ENCODE results near the gene HORMAD2.
"Not testable (repeated sequence)": the region's sequence is repeated elsewhere in the genome, so short reads cannot be mapped to it uniquely, and the experiment has no call there.

The HORMAD2 gene

DNA sequence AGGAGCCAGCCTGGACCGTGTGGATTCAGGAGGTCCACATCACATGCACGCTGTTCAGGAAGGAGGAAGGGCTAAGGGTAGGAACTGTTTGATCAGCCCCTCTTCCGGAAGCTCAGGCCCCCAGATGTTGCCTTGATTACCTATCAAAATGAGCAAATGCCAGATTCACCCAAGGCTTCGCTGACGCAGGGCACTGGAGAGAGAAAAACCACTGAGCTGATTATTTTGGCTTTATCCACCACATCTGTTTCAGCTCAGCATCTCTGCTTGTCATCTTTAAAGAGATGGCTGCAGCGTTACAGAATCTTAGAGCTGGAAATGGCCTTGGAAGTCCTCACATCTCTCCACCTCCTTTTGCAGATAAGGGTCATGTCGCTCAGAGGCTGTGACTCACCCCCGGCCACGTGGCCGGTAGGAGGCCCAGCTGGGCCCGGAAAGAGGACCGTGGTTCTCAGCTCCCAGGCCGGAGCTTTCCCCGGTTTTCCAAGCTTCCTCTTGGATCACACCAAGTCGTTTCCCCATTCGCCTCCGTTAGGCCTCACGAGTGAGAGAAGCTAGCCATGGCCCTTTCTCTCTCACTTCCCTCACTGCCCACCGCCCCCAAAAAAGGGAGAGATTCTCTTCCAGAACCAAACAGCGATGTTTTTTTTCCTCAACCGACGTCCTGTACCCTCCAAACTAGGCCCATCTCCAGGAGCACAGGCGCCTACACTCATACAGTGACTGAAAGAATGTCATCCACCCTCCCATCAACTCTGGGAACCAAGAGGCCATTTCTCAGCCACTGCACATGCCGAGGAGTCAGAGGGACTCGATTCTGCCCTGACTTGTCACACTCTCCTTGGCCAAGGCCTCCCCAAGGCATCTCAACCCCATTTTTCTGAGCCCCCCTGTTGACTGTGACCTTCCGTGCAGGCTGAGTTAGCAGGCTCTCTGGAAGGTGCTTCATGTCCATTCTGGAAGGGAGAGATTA lies 128.7 kb downstream of the HORMAD2 start:
- DNase-seq: no peak

DNA sequence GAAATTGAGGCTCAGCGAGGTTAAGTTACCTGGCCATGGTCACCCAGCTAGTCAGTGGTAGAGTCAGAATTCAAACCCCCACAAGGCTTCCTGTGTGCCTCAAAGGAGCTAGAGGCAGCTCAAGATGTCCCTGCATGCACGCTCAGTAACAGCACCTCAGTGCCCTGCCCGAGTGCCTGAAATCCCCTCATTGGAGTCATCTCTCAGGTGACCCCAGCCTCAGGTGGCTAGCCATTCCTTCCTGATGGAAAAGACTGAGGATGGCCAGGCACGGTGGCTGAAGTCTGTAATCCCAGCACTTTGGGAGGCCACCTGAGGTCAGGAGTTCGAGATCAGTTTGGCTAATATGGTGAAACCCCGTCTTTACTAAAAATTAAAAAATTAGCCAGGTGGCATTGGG lies 129.4 kb downstream of the HORMAD2 start:
- no peak for DNase-seq

GRCh38 chr22:30210235-30210909 lies 130.1 kb downstream of the HORMAD2 start:
- DNase-seq: peak in 27 of 51 donors; percentile 8 to 76 (median 43)

- DNase-seq: no peak
Measured at GRCh38 chr22:30211124-30211820, 131.0 kb downstream of the HORMAD2 start.

- DNase-seq: peak in 6 of 51 donors; percentile 5 to 49 (median 20)
Measured at GRCh38 chr22:30212363-30212995, 132.2 kb downstream of the HORMAD2 start.

DNA sequence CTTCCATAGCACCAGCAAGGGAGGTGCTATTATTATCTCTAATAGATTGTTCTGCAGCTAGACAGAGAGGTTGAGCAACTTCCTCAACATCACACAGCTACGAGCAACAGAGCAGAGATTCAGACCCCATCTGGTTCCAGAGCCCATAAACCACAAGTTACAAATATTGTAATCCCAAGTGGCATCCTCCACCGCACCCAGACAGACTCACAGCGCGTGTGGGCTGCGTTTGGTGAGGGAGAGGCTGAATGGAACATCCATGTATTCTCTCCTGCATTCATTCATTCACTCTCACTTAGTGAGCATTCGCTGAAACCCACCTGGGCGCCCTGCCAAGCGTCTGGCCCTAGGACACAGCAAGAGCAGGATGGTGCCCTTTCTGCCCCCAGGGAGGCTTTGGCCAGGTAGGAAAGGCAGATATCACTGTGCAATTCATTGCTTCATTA lies 132.8 kb downstream of the HORMAD2 start:
- DNase-seq: no peak

GRCh38 chr22:30214703-30215407 lies 134.6 kb downstream of the HORMAD2 start:
- no peak for DNase-seq

GRCh38 chr22:30216272-30216671 lies 136.0 kb downstream of the HORMAD2 start:
- not testable (repeated sequence) for DNase-seq

- no peak for DNase-seq
Measured at GRCh38 chr22:30216710-30217109, 136.4 kb downstream of the HORMAD2 start.

- peak in 29 of 51 donors; percentile 12 to 76 (median 36) for DNase-seq
Measured at GRCh38 chr22:30217698-30218560, 137.7 kb downstream of the HORMAD2 start.

GRCh38 chr22:30219049-30219654 lies 138.9 kb downstream of the HORMAD2 start:
- DNase-seq: no peak

- no peak for DNase-seq
Measured at GRCh38 chr22:30219668-30220278, 139.5 kb downstream of the HORMAD2 start.

DNA sequence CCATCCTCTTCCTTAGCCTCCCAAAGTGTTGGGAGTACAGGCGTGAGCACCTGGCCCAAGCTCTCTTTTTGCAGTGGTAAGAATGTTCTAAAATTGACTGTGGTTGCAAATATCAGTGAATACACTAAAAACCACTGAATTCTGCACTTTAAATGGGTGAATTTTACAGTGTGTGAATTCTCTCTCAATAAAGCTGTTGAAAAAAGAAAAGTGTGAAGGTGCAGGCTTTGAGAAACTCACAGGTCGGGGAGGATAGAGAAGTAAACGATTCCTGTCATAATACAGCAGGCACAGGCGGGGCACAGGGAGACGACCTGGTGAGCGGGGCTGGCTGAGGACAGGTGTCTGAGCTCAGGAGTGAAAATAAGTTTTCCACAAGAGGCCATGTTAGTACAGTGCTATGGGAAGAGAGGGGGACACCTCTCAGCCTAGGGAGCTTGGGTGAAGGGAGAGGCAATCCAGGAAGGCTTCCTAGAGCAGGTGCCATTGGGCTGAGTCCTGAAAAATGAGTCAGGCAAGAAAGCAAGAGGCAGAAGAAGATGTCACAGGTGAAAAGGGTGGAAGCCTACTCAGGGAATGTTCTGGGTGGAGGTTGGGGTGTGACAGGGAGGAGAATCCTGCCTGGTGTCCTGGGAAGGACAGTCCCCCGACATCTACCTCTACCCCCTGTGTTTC lies 140.2 kb downstream of the HORMAD2 start:
- DNase-seq: no peak

DNA sequence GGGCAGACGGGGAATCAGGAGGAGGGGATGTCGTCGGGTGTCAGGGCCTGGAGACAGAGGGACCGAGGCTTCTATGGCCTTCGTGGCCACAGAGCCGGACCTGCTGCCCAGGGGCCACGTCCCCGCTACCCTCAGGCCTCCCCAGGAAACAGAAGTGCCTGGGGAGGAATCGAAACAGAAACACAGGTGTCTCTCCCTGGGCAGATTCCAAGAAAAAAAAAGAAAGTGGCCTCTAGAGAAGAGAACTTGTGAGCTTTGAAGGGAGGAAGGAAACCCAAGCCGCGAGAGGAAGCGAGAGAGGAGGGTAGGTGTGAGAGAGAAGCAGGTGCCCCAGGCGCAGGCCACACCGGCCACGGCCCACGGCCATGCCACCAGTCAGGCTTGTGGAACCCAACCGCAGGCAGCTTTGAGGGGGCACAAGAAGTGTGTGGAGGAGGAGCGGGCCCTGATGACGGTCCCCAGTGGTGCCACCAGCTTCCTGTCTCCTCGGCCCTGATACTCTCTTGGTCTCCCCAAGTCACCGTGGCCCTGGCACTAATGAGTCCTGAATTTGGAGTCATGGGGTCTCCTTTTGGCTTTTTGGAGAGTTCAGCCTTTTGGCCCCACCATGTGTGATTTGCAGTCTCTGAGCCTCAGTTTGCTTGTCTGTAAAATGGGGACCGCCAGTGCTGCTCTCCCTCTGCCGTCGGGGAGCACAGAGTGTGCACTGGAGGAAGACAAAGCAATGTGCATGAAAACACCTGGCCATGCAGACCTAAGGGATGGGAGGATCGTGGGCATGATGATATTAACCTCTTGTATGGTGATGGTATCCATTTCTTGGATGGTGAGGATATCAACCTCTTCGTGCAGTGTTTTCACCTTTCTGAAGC lies 141.1 kb downstream of the HORMAD2 start:
- no peak for DNase-seq

DNA sequence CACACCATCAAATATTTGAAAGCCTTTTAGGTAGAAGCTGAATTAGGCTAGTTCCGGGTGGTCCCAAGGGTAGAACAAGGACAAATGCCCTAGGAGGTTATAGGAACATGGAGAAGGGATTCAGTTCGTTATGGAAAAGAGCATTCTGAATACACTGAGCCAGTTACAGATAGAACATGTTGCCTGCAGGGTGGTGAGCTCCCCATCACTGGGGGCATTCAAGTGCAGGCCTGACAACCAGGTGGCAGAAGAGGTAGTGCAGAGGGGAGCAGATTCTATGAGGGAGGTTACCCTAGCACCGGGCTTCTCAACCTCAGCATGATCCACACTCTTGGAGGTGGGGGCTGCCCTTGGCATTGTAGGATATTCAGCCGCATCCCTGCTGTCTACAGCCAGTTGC lies 142.1 kb downstream of the HORMAD2 start:
- no peak for DNase-seq

DNA sequence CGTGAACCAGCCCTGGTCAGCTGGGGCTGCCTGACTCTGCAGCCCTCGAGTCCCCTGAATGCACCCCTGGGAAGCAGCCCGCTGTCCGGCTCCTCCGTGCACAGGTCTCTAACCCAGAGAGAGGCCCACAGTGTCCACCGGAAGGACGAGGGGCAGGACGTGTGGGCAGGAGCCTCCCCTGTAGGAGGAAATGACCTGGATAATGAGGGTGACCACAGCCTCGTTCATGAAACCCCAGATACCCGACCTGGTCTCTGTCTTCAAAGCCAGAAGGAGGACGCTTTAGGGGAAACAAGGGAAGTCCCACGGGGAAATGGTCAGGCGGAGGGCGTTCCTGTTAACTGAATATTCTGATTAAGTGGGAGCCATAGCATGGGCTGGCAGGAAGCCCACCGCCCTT lies 143.0 kb downstream of the HORMAD2 start:
- DNase-seq: no peak
